NT2/D1 (cell line): ENCODE results near the gene RNASEH1.

Experiments used
- DNase-seq: peaks from one replicate; pipeline ENCODE4 v3.0.0-alpha.2; 2011; ENCODE audit warnings: low read depth, low spot score
- H3K27me3 ChIP-seq: 2 replicates; pipeline ENCODE4 v1.6.0; 2011; ENCODE audit warnings: mild to moderate bottlenecking; ENCODE audit not compliant: insufficient read length, insufficient read depth
- H3K36me3 ChIP-seq: 2 replicates; pipeline ENCODE4 v1.6.1; 2011; ENCODE audit warnings: mild to moderate bottlenecking, low read length, mixed read lengths; ENCODE audit not compliant: insufficient read depth, insufficient read length
- H3K4me1 ChIP-seq: 2 replicates; pipeline ENCODE4 v1.5.1; 2011; ENCODE audit not compliant: insufficient read depth, insufficient read length
- H3K4me3 ChIP-seq: 2 replicates; pipeline ENCODE4 v1.5.1; 2011; ENCODE audit warnings: low read depth; ENCODE audit not compliant: insufficient read length
- H3K9ac ChIP-seq: 2 replicates; pipeline ENCODE4 v1.6.0; 2011; ENCODE audit warnings: low read depth; ENCODE audit not compliant: insufficient read length
- H3K9me3 ChIP-seq: 2 replicates; pipeline ENCODE4 v1.5.1; 2011; ENCODE audit warnings: mild to moderate bottlenecking, low read length; ENCODE audit not compliant: insufficient read depth
- SUZ12 ChIP-seq: IDR thresholded peaks from 2 replicates; pipeline ENCODE4 v1.6.1; 2011; ENCODE audit not compliant: insufficient read length, insufficient read depth; ENCODE audit errors: extremely low read depth
- YY1 ChIP-seq: IDR thresholded peaks from 2 replicates; pipeline ENCODE4 v1.6.1; 2011; ENCODE audit not compliant: insufficient read length, insufficient read depth
- ZNF274 ChIP-seq: IDR thresholded peaks from 2 replicates; pipeline ENCODE4 v1.6.1; 2011; ENCODE audit warnings: mild to moderate bottlenecking, low read depth, low read length

Gene RNASEH1

GRCh38 chr2:3602553-3603339 lies 44.6 kb upstream of the RNASEH1 start:
- no peaks in the 10 kb centered on the region for H3K4me1 ChIP-seq
- H3K27me3 ChIP-seq, result no peaks in the 10 kb centered on the region
- H3K36me3 ChIP-seq, result no peaks in the 10 kb centered on the region
- no peak overlapping the region for H3K9ac ChIP-seq
- H3K9me3 ChIP-seq, result no peaks in the 10 kb centered on the region
- TF ChIP-seq SUZ12 (no peak), ZNF274 (no peak), YY1 (no peak)
- DNase-seq, result no peak
- H3K4me3 ChIP-seq, result no peak overlapping the region

- no peak for DNase-seq
- Histone ChIP-seq H3K36me3 (no peaks in the 10 kb centered on the region), H3K4me3 (no peak overlapping the region), H3K4me1 (peaks cover 2% of the 10 kb centered on the region), H3K27me3 (no peaks in the 10 kb centered on the region), H3K9ac (no peak overlapping the region), H3K9me3 (no peaks in the 10 kb centered on the region)
- TF ChIP-seq SUZ12, result no peak
- TF ChIP-seq YY1, result no peak
- no peak for TF ChIP-seq ZNF274
Measured at GRCh38 chr2:3601561-3602271, 43.6 kb upstream of the RNASEH1 start.

DNA sequence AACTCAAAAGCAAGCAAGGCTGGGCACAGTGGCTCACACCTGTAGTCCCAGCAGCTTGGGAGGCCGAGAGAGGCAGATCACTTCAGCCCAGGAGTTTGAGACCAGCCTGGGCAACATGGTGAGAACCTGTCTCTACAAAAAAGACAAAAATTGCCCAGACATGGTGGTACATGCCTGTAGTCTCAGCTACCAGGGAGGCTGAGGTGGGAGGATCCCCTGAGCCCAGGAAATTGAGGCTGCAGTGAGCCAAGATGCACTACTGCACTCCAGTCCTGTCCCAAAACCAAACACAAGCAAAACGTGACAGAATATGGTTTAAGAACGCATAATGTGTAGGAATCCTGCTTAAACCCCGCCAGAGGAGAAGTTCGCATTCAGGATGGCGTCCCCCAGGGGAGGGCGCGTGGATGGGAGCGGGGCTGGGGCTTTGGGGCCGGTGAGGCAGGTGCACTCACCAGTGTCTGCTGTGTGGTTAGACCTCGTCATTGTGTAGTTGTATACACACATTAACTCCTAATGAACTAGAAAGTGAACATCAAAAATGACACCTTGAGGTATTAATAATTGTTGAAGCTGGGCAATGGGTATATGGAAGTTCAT lies 42.2 kb upstream of the RNASEH1 start:
- no peaks in the 10 kb centered on the region for H3K9me3 ChIP-seq
- H3K36me3 ChIP-seq, result no peaks in the 10 kb centered on the region
- no peak overlapping the region for H3K9ac ChIP-seq
- H3K4me3 ChIP-seq, result no peak overlapping the region
- no peak for DNase-seq
- no peaks in the 10 kb centered on the region for H3K27me3 ChIP-seq
- peaks cover 3% of the 10 kb centered on the region for H3K4me1 ChIP-seq
- no peak for TF ChIP-seq ZNF274
- no peak for TF ChIP-seq YY1

DNA sequence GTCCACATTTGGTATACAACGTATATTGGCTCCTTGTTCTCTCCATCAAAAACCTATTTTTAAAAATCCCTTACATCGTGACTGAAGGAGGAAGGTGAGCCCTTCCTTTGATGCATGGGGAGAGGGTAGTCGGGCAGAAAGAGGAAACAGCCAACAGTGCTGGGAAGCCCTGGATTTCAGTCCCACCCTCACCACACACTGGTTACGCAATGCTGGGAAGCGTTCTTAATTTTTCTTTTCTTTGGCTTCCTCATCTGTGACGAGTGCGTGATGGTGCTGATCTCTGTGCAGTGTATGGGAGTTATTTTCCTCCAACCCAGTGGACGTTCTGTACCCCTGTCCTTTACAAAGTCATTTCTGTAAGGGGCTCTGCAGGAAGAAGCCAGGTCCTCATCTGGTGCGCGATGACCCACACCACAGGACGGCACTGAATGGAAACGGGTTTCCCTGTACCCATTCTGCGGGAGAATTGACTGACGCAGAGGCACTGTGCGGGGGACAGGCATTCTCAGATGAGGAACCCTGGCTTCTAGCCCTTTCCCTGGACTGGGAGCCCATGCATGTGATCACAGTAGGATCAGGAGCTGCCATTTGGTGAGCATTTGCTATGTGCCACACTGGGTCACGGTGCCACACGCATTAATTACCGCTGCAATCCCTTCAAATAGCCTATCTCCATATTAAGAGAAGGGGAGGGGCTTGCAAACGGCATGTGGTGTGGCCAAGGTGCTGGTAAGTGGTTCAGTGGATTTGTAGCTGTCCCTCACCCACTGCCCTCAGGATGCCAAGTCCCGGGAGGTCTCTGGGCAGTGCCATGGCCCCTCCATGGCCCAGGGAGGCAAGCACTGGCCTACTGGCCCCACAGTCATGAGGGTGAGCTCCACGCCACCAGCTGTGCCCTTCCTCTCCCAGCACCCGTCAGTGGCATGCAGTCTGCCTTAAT lies 41.0 kb upstream of the RNASEH1 start:
- Histone ChIP-seq H3K9ac (no peak overlapping the region), H3K4me3 (no peak overlapping the region)

DNA sequence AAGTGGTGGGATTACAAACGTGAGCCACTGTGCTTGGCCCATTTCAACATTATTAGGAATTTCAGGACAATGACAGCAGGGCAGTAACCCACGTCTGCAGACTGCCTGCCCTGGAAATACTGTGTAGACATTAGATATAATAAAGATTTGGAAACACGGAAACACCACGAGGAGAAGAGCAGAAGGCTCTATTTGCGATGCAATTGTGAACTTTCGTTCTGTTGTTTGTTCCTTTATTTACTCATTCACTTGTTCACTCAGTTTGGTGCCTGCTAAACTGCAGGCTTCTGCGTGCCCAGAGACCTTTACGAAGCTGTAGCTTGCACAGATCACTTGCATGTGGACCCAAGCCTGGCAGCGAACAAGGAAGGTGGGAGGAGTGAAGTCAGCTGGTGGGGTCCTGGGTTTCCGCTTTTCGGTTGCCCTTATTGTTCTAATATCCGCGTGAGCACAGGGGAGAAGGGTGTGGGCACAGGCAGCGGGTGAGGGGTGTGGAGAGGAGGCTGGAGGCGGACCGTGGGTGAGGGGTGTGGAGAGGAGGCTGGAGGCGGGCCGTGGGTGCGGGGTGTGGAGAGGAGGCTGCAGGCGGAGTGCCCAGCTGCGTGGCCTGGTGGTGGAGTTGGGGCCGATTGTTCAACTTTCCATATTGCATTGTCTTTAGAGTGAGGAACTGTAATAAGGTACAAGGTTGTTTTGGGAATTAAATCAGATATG lies 40.2 kb upstream of the RNASEH1 start:
- Histone ChIP-seq H3K36me3 (no peaks in the 10 kb centered on the region), H3K9me3 (no peaks in the 10 kb centered on the region), H3K4me3 (no peak overlapping the region), H3K27me3 (no peaks in the 10 kb centered on the region), H3K4me1 (peaks cover 3% of the 10 kb centered on the region), H3K9ac (no peak overlapping the region)
- no peak for TF ChIP-seq YY1
- no peak for TF ChIP-seq ZNF274
- TF ChIP-seq SUZ12, result no peak
- no peak for DNase-seq

More for the DNA sequence above, 41.0 kb upstream of the RNASEH1 start:
- no peak for TF ChIP-seq YY1
- H3K36me3 ChIP-seq, result no peaks in the 10 kb centered on the region
- H3K4me1 ChIP-seq, result peaks cover 3% of the 10 kb centered on the region
- H3K9me3 ChIP-seq, result no peaks in the 10 kb centered on the region
- DNase-seq, result no peak
- H3K27me3 ChIP-seq, result no peaks in the 10 kb centered on the region

DNA sequence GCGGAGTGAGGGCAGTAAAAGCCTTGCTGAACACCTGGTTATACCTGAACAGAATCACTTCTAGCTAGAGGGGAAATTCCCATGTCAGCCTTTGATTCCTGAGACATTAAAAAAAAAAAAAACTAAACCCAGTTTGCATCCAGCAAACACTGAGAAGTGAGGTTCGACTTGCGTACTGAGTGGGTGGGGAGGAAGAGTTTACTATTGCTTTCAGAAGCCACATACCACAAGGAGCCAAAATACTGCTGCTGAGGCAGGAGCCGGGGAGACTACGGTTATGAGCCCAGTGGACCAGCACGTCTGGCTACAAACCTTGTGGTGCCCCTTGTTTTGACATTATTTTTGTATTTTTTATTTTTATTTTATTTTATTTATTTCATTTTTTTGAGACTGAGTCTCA lies 39.4 kb upstream of the RNASEH1 start:
- DNase-seq, result no peak
- Histone ChIP-seq H3K36me3 (no peaks in the 10 kb centered on the region), H3K27me3 (no peaks in the 10 kb centered on the region), H3K4me3 (no peak overlapping the region), H3K9ac (no peak overlapping the region), H3K4me1 (peaks cover 3% of the 10 kb centered on the region), H3K9me3 (no peaks in the 10 kb centered on the region)
- TF ChIP-seq YY1 (no peak), SUZ12 (no peak), ZNF274 (no peak)
